Tibial nerve (tissue), 4 donors: ENCODE measurements around the gene NOS1AP. TPM values are rescaled to one million over a fixed set of nuclear protein-coding genes. Genes with fewer than 3 reads are reported as not detected.

Source experiments
- DNase-seq, 2 donors: peaks; one replicate each; pipeline ENCODE4 v3.0.0-alpha.2; 2019; ENCODE audit warnings: low spot score in 2 of 2
- H3K27ac ChIP-seq, 4 donors: fragments of 200-600 bp; sonication (generic) in 3 of 4; one replicate each; pipeline ENCODE4 v1.5.1; 2017 to 2019; ENCODE audit warnings: mild to moderate bottlenecking in 1 of 4
- H3K27me3 ChIP-seq, 2 donors: fragments of 200-600 bp; sonication (generic) in 1 of 2; one replicate each; pipeline versions ENCODE4 v1.5.1 to v1.6.0; 2017 to 2019
- H3K36me3 ChIP-seq, 3 donors: fragments of 200-600 bp; sonication (generic); one replicate each; pipeline ENCODE4 v1.5.1; 2018 to 2019
- H3K4me1 ChIP-seq, 4 donors: fragments of 200-600 bp; sonication (generic) in 3 of 4; one replicate each; pipeline ENCODE4 v1.5.1; 2017 to 2019
- H3K4me3 ChIP-seq, 4 donors: fragments of 200-600 bp; sonication (generic) in 3 of 4; one replicate each; pipeline ENCODE4 v1.5.1; 2017 to 2019; ENCODE audit warnings: mild to moderate bottlenecking in 1 of 4, moderate library complexity in 1 of 4
- H3K9me3 ChIP-seq, 4 donors: fragments of 200-600 bp; sonication (generic) in 3 of 4; one replicate each; pipeline ENCODE4 v1.5.1; 2017 to 2019
- CTCF ChIP-seq, 5 experiments: fragments of 200-600 bp in 3 of 5; fragments of 450-650 bp in 2 of 5; sonication (generic) in 3 of 5; IDR thresholded peaks; one replicate each; pipeline ENCODE4 v1.5.1; 2016 to 2019; ENCODE audit warnings: antibody characterized with exemption in 5 of 5, mild to moderate bottlenecking in 3 of 5, moderate library complexity in 2 of 5
- EP300 ChIP-seq, 2 donors: sonication (generic); formaldehyde crosslinking; IDR thresholded peaks; one replicate each; pipeline ENCODE4 v1.6.1; 2017; ENCODE audit warnings: antibody characterized with exemption in 2 of 2, mild to moderate bottlenecking in 1 of 2
- POLR2A ChIP-seq, 2 donors: fragments of 450-650 bp; IDR thresholded peaks; one replicate each; pipeline ENCODE4 v1.6.1; 2017; ENCODE audit warnings: antibody characterized with exemption in 2 of 2, mild to moderate bottlenecking in 2 of 2, moderate library complexity in 2 of 2
- WGBS, 2 donors: methylation state at CpG; one replicate each; pipeline ENCODE4 v1.1.5; 2018; 5-methylcytosine and 5-hydroxymethylcytosine counted together
- total RNA-seq, 4 donors: library from RNA; depleted of rRNA; stranded (reverse); fragments of >200 nt; gene quantifications; one replicate each; pipeline ENCODE4 v1.1.0, GENCODE V29; 2016

The NOS1AP gene
- total RNA-seq, 4 donors from 2014 or later = 2.7 to 11.2 (median 5.3) TPM

- TF ChIP-seq EP300 (IDR thresholded peaks at IDR 0.05) = no peak
- no peak for TF ChIP-seq CTCF (IDR thresholded peaks at IDR 0.05)
- TF ChIP-seq POLR2A (IDR thresholded peaks at IDR 0.05) = no peak
- DNase-seq = no peak
- H3K27ac ChIP-seq = no peak overlapping the region
Measured at GRCh38 chr1:162375463-162375862, 306.0 kb downstream of the NOS1AP start.

GRCh38 chr1:162376691-162377090 lies 307.2 kb downstream of the NOS1AP start, which contains the start of gene SPATA46:
Gene SPATA46 (minus strand): TSS chr1:162376854. CDS start chr1:162376790, 64 bp downstream.
- Histone ChIP-seq H3K36me3 (peaks cover 0 to 7% (median 0%) of the 10 kb centered on the region in 3 donors), H3K27me3 (no peaks in the 10 kb centered on the region), H3K27ac (no peak within 1 kb of the TSS), H3K9me3 (no peaks in the 10 kb centered on the region), H3K4me3 (no peak within 1 kb of the TSS), H3K4me1 (peaks cover 0 to 7% (median 0%) of the 10 kb centered on the region in 4 donors)
- no peak for TF ChIP-seq CTCF (IDR thresholded peaks at IDR 0.05)
- TF ChIP-seq EP300 (IDR thresholded peaks at IDR 0.05) = no peak
- no peak for DNase-seq
- 93 to 95% methylated on average over 5 of the region's 5 CpGs for WGBS, 2 donors

More at GRCh38 chr1:162375463-162375862, 306.0 kb downstream of the NOS1AP start:
- Histone ChIP-seq H3K4me3 (no peak overlapping the region), H3K9me3 (no peaks in the 10 kb centered on the region), H3K4me1 (peaks cover 0 to 10% (median 0%) of the 10 kb centered on the region in 4 donors), H3K27me3 (no peaks in the 10 kb centered on the region), H3K36me3 (peaks cover 0 to 7% (median 0%) of the 10 kb centered on the region in 3 donors)
- WGBS, 2 donors = 78 to 83% methylated on average over 7 to 8 of the region's 8 CpGs

GRCh38 chr1:162380061-162380846 lies 310.8 kb downstream of the NOS1AP start:
- no peak for DNase-seq
- Histone ChIP-seq H3K9me3 (no peaks in the 10 kb centered on the region), H3K36me3 (peaks cover 0 to 25% (median 0%) of the 10 kb centered on the region in 3 donors), H3K4me1 (no peaks in the 10 kb centered on the region), H3K27ac (no peak overlapping the region), H3K4me3 (no peak overlapping the region), H3K27me3 (no peaks in the 10 kb centered on the region)
- TF ChIP-seq EP300 (IDR thresholded peaks at IDR 0.05) (no peak), CTCF (IDR thresholded peaks at IDR 0.05) (no peak), POLR2A (IDR thresholded peaks at IDR 0.05) (no peak)
- 92 to 93% methylated on average over 6 of the region's 6 CpGs for WGBS, 2 donors

GRCh38 chr1:162381383-162381782 lies 311.9 kb downstream of the NOS1AP start, which contains the start of gene C1orf226:
Gene C1orf226 (plus strand): TSS chr1:162381728. CDS start chr1:162381902, 174 bp downstream.
- WGBS, 2 donors = 91 to 95% methylated on average over 3 of the region's 3 CpGs
- no peak for TF ChIP-seq CTCF (IDR thresholded peaks at IDR 0.05)
- TF ChIP-seq POLR2A (IDR thresholded peaks at IDR 0.05) = no peak
- TF ChIP-seq EP300 (IDR thresholded peaks at IDR 0.05) = no peak
- H3K36me3 ChIP-seq = peaks cover 0 to 27% (median 0%) of the 10 kb centered on the region in 3 donors
- no peaks in the 10 kb centered on the region for H3K27me3 ChIP-seq
- H3K4me1 ChIP-seq = no peaks in the 10 kb centered on the region
- H3K9me3 ChIP-seq = no peaks in the 10 kb centered on the region
- H3K27ac ChIP-seq = peak within 1 kb of the TSS in 1 of 4 donors; percentile 70
- H3K4me3 ChIP-seq = no peak within 1 kb of the TSS
- no peak for DNase-seq
